ENCODE data around the gene UBQLN1.

DNA sequence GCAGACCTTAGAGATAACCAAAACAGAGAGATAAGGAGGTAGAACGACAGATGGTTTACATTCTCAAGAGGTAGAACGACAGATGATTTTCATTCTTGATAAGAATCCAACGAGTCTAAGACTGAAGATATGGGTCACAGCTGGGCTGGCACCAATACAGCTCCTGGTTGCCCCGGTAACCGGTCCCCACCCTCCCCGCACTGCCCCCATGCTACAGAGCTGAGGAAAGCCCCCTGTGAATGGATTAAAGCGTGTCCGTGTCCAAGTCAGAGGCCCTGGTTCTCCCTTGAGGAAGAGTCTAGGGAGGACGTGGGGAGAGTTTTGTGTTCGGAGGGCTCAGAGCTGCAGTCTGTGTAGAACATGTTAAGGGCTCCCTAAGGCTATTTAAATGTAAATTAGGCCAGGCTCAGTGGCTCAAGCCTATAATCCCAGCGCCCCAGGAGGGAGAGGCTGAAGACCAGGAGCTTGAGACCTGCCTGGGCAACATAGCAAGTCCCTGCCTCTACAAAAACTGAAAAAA lies 76.8 kb downstream of the UBQLN1 start:
- TF ChIP-seq, protein P1, sequence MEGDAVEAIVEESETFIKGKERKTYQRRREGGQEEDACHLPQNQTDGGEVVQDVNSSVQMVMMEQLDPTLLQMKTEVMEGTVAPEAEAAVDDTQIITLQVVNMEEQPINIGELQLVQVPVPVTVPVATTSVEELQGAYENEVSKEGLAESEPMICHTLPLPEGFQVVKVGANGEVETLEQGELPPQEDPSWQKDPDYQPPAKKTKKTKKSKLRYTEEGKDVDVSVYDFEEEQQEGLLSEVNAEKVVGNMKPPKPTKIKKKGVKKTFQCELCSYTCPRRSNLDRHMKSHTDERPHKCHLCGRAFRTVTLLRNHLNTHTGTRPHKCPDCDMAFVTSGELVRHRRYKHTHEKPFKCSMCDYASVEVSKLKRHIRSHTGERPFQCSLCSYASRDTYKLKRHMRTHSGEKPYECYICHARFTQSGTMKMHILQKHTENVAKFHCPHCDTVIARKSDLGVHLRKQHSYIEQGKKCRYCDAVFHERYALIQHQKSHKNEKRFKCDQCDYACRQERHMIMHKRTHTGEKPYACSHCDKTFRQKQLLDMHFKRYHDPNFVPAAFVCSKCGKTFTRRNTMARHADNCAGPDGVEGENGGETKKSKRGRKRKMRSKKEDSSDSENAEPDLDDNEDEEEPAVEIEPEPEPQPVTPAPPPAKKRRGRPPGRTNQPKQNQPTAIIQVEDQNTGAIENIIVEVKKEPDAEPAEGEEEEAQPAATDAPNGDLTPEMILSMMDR (conservative IDR thresholded peaks at IDR 0.05) = no peak
- TF ChIP-seq ZFX (IDR thresholded peaks at IDR 0.05) = no peak
